ENCODE results near the gene KRT8.
"Not testable (repeated sequence)": the region's sequence is repeated elsewhere in the genome, so short reads cannot be mapped to it uniquely, and the experiment has no call there.

KRT8 gene

DNA sequence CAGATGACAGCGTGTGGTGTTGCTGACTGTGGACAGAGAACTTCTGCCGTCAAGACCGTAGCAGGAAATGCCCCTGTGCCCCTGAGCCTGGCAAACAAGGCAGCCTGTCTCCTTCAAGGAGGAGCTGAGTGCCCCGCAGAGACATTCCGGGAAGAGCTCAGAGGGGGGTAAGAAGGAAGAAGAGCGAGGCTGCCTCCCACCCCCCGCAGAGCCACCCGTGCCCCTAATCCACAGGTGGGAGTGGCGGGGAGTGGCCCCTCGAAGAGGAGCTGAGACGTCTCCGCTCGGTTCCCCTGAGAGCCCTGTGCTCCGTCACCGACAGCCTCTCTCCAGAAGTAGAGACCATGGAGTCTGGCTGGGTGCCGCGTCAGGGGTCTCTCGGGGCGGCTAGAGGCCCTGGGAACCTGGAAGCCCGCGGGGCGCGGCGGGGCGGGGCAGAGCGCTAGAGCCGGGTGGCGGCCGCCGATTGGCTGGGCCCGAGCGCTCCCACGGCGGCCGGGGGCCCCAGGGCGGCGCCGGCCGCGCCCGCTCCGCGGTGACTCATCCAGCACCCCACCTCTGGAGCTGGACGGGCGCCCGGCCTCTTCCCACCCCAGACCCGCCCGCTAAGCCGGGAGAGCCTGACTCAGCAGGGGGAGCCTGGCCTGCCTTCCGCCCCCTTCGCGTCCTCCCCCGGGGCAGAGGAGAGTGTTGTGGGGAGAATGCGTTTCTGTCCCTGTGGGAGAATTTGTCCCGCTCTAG lies 30.9 kb downstream of the KRT8 start:
- peak; percentile 28 for DNase-seq

DNA sequence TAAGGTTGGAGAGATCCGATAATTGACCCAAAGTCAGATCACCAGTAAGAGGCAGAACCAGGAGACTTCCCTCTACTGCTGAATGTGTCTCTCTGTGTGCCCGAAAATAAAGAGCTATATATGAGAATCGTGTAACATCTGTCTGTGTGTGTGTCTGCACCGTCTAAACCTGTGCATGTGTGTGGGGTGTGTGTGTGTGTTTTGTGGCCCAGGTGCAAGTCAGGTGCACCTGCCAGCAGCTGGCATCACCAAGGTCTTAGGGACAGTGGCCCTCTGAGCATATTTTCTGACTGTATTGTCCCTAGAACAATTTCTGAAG lies 31.4 kb downstream of the KRT8 start:
- no peak for DNase-seq

DNA sequence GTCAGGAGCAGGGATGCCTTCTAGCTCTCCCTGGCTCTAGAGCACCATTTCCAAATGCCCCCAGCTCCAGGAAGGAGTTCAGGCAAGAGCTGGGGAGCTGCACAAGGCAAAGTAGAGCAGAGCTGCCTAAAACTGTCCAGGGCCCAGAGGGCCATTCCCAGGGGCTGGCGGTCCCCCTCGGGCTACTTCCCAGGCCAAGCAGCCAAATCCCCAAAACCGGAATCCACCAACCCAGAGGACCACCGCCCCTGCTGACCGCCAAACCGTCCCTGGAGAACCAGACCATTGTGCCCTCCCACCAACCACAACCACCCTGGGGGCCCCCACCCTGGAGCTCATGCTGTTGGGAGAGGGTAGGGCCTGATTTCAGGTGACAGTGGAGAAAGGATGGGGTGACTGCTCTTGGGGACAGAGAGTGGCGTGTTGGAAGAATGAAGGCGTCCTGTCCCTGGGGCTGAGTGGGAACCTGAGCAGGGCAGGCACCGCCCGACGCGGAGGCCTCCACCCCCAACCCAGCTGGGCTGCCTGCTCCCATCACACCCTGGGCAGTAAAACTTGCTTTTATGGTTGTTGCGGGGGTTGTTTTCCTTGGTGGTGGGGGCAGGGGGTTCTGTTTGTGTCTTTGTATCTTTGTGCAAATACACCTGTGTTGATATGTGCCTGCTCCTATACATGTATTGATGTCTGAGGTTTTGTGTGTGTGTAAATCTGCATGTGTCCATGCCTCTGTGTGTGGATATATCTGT lies 32.1 kb downstream of the KRT8 start:
- DNase-seq: no peak

DNA sequence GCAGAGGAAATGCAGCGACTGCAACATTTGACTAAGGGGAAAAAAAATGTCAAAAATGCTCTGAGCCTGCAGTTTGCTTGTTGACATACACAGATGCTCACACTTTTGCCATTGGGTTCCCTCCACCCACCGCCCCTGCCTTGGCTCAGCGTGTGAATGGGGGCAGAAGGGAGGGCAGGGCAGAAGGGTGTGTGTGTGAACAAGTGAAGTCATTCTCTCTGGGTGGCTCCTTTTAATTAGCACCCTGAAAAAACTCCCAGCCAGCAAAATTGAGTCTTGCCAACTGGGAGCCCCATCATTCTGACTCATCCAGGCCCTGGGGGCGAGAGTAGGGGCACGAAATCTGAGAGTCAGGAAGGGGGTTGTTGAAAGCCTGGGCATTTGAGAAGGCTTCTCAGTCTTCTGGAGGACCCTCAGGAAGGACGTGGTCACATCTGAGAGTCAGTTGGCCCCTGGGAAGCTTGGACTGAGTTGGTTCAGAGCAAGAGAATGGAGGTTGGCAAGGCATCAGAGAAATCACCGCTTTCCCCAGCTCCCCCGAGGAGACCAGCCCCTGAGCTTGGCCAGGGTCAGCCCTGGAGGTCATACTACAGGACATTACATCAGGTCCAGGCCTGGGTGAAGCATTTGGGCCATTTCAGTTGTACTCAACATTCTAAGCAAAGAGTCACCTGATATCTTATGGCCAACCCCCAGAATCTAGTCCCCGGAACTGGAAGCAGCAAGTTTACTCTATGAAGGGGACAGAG lies 33.4 kb downstream of the KRT8 start:
- no peak for DNase-seq

DNA sequence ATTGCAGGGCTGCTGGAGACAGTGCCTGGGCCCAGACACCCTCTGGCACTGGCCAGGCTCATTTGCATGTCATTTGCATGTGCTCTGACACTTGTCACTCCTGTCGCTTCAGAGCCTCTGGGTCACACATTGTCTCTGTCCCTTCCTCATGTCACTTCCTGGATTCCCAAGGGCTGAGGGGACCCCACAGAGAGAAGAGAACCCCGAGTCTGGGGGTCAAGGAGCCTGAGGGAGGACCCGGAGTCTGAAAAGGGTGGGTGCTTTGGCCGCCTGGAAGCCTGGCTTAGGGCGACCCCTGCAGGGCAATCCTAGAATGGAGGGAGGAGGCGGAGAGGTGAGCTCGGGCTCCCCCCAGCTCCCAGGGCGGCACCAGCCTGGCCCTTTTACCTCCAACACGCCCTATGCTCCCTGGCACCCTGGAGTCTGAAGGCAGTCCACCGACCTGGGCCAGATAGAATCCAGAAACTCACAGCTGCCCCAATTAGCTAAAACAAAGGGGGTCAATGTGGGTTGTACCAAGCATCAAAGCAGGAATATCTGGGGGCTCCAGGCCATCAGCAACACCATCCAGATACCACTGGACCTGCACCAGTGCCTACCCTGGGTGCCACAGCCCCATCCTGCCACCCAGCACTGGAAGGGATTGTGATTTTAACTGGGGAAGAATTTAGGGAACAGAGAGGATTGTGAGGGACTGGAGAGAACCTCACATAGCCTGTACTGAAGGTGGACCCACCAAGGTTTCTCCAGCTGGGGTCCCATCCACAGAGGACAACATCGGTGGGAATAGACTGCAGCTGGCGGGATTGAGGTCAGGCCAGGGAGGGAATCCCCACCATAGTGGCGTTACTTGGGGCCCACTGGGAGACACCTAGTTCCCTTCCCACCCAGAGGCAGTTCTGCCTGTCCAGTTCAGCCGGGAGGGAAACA lies 34.2 kb downstream of the KRT8 start:
- peak; percentile 57 for DNase-seq

DNA sequence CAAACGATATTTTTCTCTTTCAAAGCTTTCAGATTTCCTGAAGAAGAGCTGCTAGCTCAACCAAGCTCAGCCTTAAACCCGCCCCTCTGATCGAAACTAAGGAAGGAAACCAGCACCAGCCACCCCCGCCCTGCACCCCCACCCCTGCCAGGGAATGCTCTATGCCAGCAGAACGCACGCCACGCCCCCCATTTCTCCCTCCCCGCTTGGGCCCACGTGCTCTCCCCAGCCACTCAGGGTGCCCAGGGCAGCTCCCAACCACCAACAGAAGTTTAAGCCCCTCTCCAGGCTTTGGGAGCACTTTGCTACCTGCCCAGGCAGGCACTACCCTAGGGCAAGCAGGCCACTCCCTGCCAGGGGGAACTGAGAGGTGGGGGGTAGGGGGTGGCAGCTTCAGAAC lies 37.2 kb downstream of the KRT8 start:
- DNase-seq: no peak

- DNase-seq: no peak
These were observed 37.7 kb downstream of the KRT8 start for GRCh38 chr12:52867152-52867551.

- DNase-seq: no peak
These were observed 39.6 kb downstream of the KRT8 start for GRCh38 chr12:52865090-52865944.

DNA sequence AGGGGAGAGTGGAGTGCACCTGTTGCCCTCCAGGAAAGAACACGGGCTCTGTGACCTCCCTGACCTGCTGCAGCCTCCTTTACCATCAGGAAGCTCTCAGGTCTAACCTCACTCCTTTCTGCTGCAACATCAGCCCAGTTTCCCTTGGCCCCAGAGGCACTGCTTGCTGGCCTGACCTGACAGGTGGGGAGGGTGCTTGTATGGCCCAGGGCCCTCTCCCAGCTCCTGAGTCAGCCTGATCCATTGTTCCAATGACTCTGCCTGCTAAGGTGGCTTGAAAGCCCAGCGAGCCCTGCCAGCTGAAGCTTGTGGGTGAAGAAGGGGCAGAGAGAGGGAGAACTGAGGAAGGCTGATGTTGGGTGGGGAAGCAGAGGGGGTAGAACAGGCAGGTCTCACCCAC lies 42.9 kb downstream of the KRT8 start:
- no peak for DNase-seq

DNA sequence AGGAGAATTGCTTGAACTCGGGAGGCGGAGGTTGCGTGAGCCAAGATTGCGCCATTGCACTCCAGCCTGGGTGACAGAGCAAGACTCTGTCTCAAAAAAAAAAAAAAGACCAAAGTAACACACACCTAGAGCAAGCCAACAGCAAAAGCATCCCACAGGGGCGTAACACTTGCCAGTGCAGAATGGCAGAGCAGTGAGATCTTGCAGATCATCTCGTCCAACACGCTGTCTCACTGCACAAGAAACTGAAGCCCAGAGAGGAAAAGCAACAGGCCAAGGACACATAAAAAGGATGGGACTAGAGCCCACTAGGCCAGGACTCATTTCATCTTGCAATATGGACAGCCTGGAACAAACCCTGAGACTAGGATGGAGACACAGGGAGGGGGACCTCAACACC lies 43.4 kb downstream of the KRT8 start:
- no peak for DNase-seq

GRCh38 chr12:52860102-52860823 lies 44.6 kb downstream of the KRT8 start:
- no peak for DNase-seq

DNA sequence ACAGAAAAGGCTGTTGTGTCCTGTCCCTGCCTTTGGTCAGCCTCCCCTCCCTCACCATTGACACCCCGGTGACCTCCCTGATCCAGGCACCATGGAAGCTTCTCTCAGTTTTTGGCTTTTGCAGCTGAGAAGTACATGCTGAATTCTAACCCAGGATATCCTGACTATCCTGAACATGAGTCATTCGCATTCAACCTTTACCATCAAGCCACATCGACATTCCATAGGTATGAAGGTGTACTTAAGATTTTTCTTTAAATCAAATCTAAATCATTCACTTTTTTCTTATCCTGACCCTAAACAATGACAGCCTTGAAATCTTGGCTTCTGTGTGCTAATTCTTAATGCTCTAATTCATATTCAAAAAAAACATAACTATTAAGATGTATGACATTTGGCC lies 47.4 kb downstream of the KRT8 start:
- no peak for DNase-seq

- no peak for DNase-seq
These were observed 48.1 kb downstream of the KRT8 start for GRCh38 chr12:52856787-52857186.

GRCh38 chr12:52856077-52856476 lies 48.8 kb downstream of the KRT8 start:
- not testable (repeated sequence) for DNase-seq

DNA sequence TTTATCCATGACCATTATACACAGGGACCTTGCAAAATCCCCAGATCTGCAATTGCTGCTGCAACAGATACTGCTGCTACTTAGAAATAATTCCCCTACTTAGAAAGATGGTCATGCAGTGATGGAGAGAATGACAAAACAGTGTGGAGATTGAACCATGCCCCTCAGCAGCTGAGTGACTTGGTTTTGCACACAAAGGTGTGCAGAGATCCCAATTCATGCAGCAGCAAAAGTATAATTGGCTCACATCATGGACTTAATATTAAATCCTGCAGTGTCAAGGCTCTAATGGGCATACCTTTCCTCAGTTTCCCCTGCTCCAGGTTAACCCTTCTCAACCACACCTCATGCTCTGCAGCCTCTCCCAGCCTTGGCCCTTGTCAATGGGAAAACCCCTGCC lies 53.1 kb downstream of the KRT8 start:
- DNase-seq: no peak

- no peak for DNase-seq
These were observed 54.2 kb downstream of the KRT8 start for GRCh38 chr12:52850681-52851080.

- DNase-seq: no peak
These were observed 55.4 kb downstream of the KRT8 start for GRCh38 chr12:52849511-52849910.

GRCh38 chr12:52848661-52849255 lies 56.1 kb downstream of the KRT8 start, which contains the start of gene KRT78:
Gene KRT78, minus strand, starts transcription at chr12:52848994. Its CDS starts 64 bp downstream, at chr12:52848930.
- no peak for DNase-seq

DNA sequence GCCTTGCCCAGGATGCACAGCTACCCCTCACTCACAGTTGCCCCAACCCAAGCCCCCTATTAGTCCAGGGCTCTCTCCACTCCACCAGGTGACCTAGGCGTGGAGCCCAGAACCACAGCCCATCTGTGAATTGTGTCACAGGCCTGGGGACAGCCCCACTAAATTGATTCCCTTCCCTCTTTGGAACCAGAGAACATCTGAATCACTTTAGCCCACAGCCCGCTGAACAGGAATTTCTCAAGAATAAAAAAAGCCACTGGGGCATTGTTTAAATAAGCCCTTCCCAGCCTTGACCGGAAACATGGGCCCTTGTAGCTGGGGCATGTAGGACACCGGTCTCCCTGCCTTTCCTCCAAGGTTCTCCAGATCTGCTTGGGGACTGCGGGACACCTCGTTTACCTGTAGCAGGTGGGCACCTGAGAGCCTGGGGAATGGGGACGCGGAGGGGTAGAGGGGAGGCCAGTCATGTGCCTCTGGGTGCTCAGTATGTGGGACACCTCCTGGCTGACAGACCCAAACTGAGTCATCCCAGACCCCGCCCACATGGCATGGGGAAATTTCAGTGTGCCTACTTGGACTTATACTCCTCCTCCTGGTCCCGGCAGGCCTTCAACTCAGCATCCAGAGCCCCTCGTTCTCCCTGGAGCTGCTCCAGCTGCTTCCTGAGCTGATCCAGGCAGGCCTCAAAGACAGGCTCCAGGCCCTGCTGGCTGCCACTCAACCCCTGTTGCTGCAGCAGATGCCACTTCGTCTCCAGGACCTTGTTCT lies 57.4 kb downstream of the KRT8 start:
- DNase-seq: no peak
